Activated B cell treated with CpG ODN at 0.5 μM for 24 hours (primary cell): ENCODE results near the gene TRIM9. TPM values are rescaled to one million over a fixed set of nuclear protein-coding genes. Genes with fewer than 3 reads are reported as not detected.
"Not testable (repeated sequence)": the region's sequence is repeated elsewhere in the genome, so short reads cannot be mapped to it uniquely, and the experiment has no call there.

Experiments
- ATAC-seq: fragments of 200-7000 bp; cut with Tn5 transposase; one replicate; pipeline ENCODE4 v1.10.0; 2021; ENCODE audit warnings: low read depth, mild to moderate bottlenecking, moderate library complexity
- CTCF ChIA-PET: fragments of 350-600 bp; sonication (Branson Sonifier 250); formaldehyde crosslinking; loops from one replicate; lab custom pipeline; 2021; ENCODE audit warnings: antibody characterized with exemption; lab: Charles Lee
- POLR2A ChIA-PET: fragments of 350-600 bp; sonication (Branson Sonifier 250); formaldehyde crosslinking; loops from one replicate; lab custom pipeline; 2021; ENCODE audit warnings: antibody characterized with exemption; lab: Charles Lee
- DNase-seq: peaks from one replicate; pipeline ENCODE4 v3.0.0; 2022
- H3K27ac Mint-ChIP-seq: one replicate; pipeline ENCODE4 v1.8.0; 2020; ENCODE audit warnings: mixed read lengths
- H3K27me3 Mint-ChIP-seq: one replicate; pipeline ENCODE4 v1.8.0; 2021; ENCODE audit warnings: mixed read lengths
- H3K36me3 Mint-ChIP-seq: one replicate; pipeline ENCODE4 v1.8.0; 2021; ENCODE audit warnings: low read depth, mixed read lengths
- H3K4me1 Mint-ChIP-seq: one replicate; pipeline ENCODE4 v1.8.0; 2021; ENCODE audit warnings: mixed read lengths
- H3K4me3 Mint-ChIP-seq: one replicate; pipeline ENCODE4 v1.8.0; 2020; ENCODE audit warnings: mild to moderate bottlenecking, mixed read lengths
- H3K9me3 Mint-ChIP-seq: one replicate; pipeline ENCODE4 v1.8.0; 2020; ENCODE audit warnings: mixed read lengths
- CTCF ChIP-seq: fragments of 200-600 bp; IDR thresholded peaks from one replicate; pipeline ENCODE4 v1.8.0; 2022; ENCODE audit warnings: antibody characterized with exemption, mild to moderate bottlenecking
- intact Hi-C: fragments of 100-400 bp; cut with micrococcal nuclease; formaldehyde crosslinking; loops from one replicate; pipeline ENCODE4 v1.15.1; 2024
- total RNA-seq: library from RNA; stranded (reverse); gene quantifications from 2 replicates; pipeline ENCODE4 v1.2.3, GENCODE V29; 2022

Gene TRIM9
- total RNA-seq, 1 donor from 2014 or later, result 0.67 TPM

GRCh38 chr14:50943943-50944646 lies 150.8 kb downstream of the TRIM9 start, which contains the start of gene PYGL:
PYGL (minus strand) TSS chr14:50944483; CDS start chr14:50944403, 80 bp downstream.
- ChIA-PET POLR2A (interaction anchor here (0.5 kb wide), 1 partner anchor 765 kb away, joined by 3 read pairs; no protein-coding TSS in a partner anchor), CTCF (no interaction called here)
- TF ChIP-seq CTCF, result no peak
- DNase-seq (peak; percentile 39), ATAC-seq (peak; percentile 87)
- intact Hi-C loops, result loop anchor here (5.0 kb wide), 2 partner anchors 153 to 258 kb away; partner anchors contain the start of gene TRIM9
- Mint-ChIP-seq H3K4me3 (peak within 1 kb of the TSS; percentile 86), H3K27me3 (peaks cover 37% of the 10 kb centered on the region), H3K27ac (no peak within 1 kb of the TSS), H3K4me1 (peaks cover 15% of the 10 kb centered on the region), H3K9me3 (no peaks in the 10 kb centered on the region), H3K36me3 (no peaks in the 10 kb centered on the region)

- CTCF ChIA-PET, result no interaction called here
- peaks cover 15% of the 10 kb centered on the region for H3K4me1 Mint-ChIP-seq
- ATAC-seq (no peak), DNase-seq (no peak)
- intact Hi-C loops, result loop anchor here (5.0 kb wide), 2 partner anchors 154 to 259 kb away; partner anchors contain the start of gene TRIM9
- H3K4me3 Mint-ChIP-seq, result peak overlapping the region; percentile 77
- H3K36me3 Mint-ChIP-seq, result no peaks in the 10 kb centered on the region
- H3K27me3 Mint-ChIP-seq, result peaks cover 37% of the 10 kb centered on the region
- no peaks in the 10 kb centered on the region for H3K9me3 Mint-ChIP-seq
- TF ChIP-seq CTCF, result no peak
- POLR2A ChIA-PET, result interaction anchor here (0.5 kb wide), 1 partner anchor 765 kb away, joined by 3 read pairs; no protein-coding TSS in a partner anchor
- H3K27ac Mint-ChIP-seq, result no peak overlapping the region
Measured at GRCh38 chr14:50943261-50943942, 151.5 kb downstream of the TRIM9 start.

GRCh38 chr14:50941638-50942037 lies 153.3 kb downstream of the TRIM9 start:
- H3K4me3 Mint-ChIP-seq, ATAC-seq, POLR2A ChIA-PET, H3K36me3 Mint-ChIP-seq, H3K27ac Mint-ChIP-seq, DNase-seq, H3K9me3 Mint-ChIP-seq, CTCF ChIA-PET: not testable (repeated sequence)
- intact Hi-C loops, result loop anchor here (5.0 kb wide), 2 partner anchors 156 to 261 kb away; partner anchors contain the start of gene TRIM9
- peaks cover 15% of the 10 kb centered on the region for H3K4me1 Mint-ChIP-seq
- peaks cover 39% of the 10 kb centered on the region for H3K27me3 Mint-ChIP-seq

- no peaks in the 10 kb centered on the region for H3K9me3 Mint-ChIP-seq
- H3K27ac Mint-ChIP-seq, result no peak overlapping the region
- POLR2A ChIA-PET, result no interaction called here
- DNase-seq, result no peak
- TF ChIP-seq CTCF, result no peak
- intact Hi-C loops, result loop anchor here (5.0 kb wide), 2 partner anchors 156 to 261 kb away; partner anchors contain the start of gene TRIM9
- ATAC-seq, result no peak
- peaks cover 15% of the 10 kb centered on the region for H3K4me1 Mint-ChIP-seq
- CTCF ChIA-PET, result no interaction called here
- no peaks in the 10 kb centered on the region for H3K36me3 Mint-ChIP-seq
- peaks cover 39% of the 10 kb centered on the region for H3K27me3 Mint-ChIP-seq
- H3K4me3 Mint-ChIP-seq, result no peak overlapping the region
Measured at GRCh38 chr14:50941151-50941550, 153.8 kb downstream of the TRIM9 start.

- H3K4me3 Mint-ChIP-seq, result no peak overlapping the region
- ChIA-PET CTCF (no interaction called here), POLR2A (no interaction called here)
- no peak for TF ChIP-seq CTCF
- DNase-seq, result no peak
- H3K9me3 Mint-ChIP-seq, result no peaks in the 10 kb centered on the region
- H3K36me3 Mint-ChIP-seq, result no peaks in the 10 kb centered on the region
- no peaks in the 10 kb centered on the region for H3K4me1 Mint-ChIP-seq
- no peak overlapping the region for H3K27ac Mint-ChIP-seq
- intact Hi-C loops, result no loop called here
- peaks cover 37% of the 10 kb centered on the region for H3K27me3 Mint-ChIP-seq
- ATAC-seq, result no peak
Measured at GRCh38 chr14:50937800-50938199, 157.1 kb downstream of the TRIM9 start.
